Liver (tissue), 9 donors: ENCODE measurements around the gene TMEM140. TPM values are rescaled to one million over a fixed set of nuclear protein-coding genes. Genes with fewer than 3 reads are reported as not detected.

Experiments
- DNase-seq: peaks from one replicate; pipeline ENCODE4 v3.0.0-alpha.2; 2017; ENCODE audit warnings: low spot score
- H3K27ac ChIP-seq, 2 donors: one replicate each; pipeline ENCODE4 v1.7.0; 2013; ENCODE audit warnings: inconsistent platforms in 2 of 2, low read length in 2 of 2, control low read depth in 1 of 2, low read depth in 1 of 2, mild to moderate bottlenecking in 1 of 2
- H3K27me3 ChIP-seq, 4 donors: one replicate each; pipeline versions ENCODE4 v1.6.1 to v1.7.0; 2013; ENCODE audit warnings: low read length in 3 of 4, inconsistent platforms in 1 of 4, mild to moderate bottlenecking in 1 of 4, moderate library complexity in 1 of 4; ENCODE audit not compliant: control insufficient read depth in 4 of 4, insufficient read depth in 4 of 4
- H3K36me3 ChIP-seq, 4 donors: one replicate each; pipeline versions ENCODE4 v1.6.1 to v1.7.0; 2013; ENCODE audit warnings: low read length in 3 of 4, mild to moderate bottlenecking in 3 of 4, low read depth in 1 of 4, moderate library complexity in 1 of 4; ENCODE audit not compliant: control insufficient read depth in 4 of 4, insufficient read depth in 3 of 4
- H3K4me1 ChIP-seq, 4 donors: one replicate each; pipeline versions ENCODE4 v1.6.1 to v1.7.0; 2013; ENCODE audit warnings: low read length in 3 of 4, mild to moderate bottlenecking in 3 of 4, moderate library complexity in 1 of 4; ENCODE audit not compliant: control insufficient read depth in 4 of 4, insufficient read depth in 4 of 4
- H3K4me3 ChIP-seq, 3 donors: one replicate each; pipeline versions ENCODE4 v1.6.1 to v1.7.0; 2013; ENCODE audit warnings: low read length in 3 of 3, control low read depth in 1 of 3, low read depth in 1 of 3, mild to moderate bottlenecking in 1 of 3
- H3K9ac ChIP-seq, 2 donors: one replicate each; pipeline ENCODE4 v1.7.0; 2013; ENCODE audit warnings: low read length in 2 of 2, mild to moderate bottlenecking in 2 of 2, moderate library complexity in 2 of 2, control low read depth in 1 of 2, low read depth in 1 of 2
- H3K9me3 ChIP-seq, 4 donors: one replicate each; pipeline versions ENCODE4 v1.6.1 to v1.7.0; 2013; ENCODE audit warnings: low read length in 3 of 4; ENCODE audit not compliant: control insufficient read depth in 4 of 4
- EGR1 ChIP-seq, 2 donors: IDR thresholded peaks; 2 replicates each; pipeline ENCODE4 v1.6.1; 2016 to 2018; ENCODE audit warnings: antibody characterized with exemption in 2 of 2, low read depth in 2 of 2
- FOXA2 ChIP-seq: IDR thresholded peaks from 2 replicates; pipeline ENCODE4 v1.6.1; 2016; ENCODE audit warnings: antibody characterized with exemption
- GABPA ChIP-seq, 2 donors: IDR thresholded peaks in 1 of 2; conservative IDR thresholded peaks in 1 of 2; 2 replicates each; pipeline ENCODE4 v1.6.1; 2016; ENCODE audit warnings: antibody characterized with exemption in 2 of 2, mild to moderate bottlenecking in 1 of 2, moderate library complexity in 1 of 2
- HNF4A ChIP-seq, 2 donors: conservative IDR thresholded peaks; 2 replicates each; pipeline ENCODE4 v1.6.1; 2016; ENCODE audit warnings: antibody characterized with exemption in 2 of 2, mild to moderate bottlenecking in 2 of 2
- HNF4G ChIP-seq: IDR thresholded peaks from 2 replicates; pipeline ENCODE4 v1.6.1; 2016; ENCODE audit warnings: antibody characterized with exemption
- NR2F2 ChIP-seq: IDR thresholded peaks from 2 replicates; pipeline ENCODE4 v1.6.1; 2016; ENCODE audit warnings: antibody characterized with exemption
- RAD21 ChIP-seq, 2 donors: IDR thresholded peaks; 2 replicates each; pipeline ENCODE4 v1.6.1; 2016; ENCODE audit warnings: antibody characterized with exemption in 2 of 2, mild to moderate bottlenecking in 2 of 2
- RXRA ChIP-seq, 2 donors: IDR thresholded peaks; 2 replicates each; pipeline ENCODE4 v1.6.1; 2017 to 2018; ENCODE audit warnings: antibody characterized with exemption in 2 of 2, mild to moderate bottlenecking in 1 of 2
- SP1 ChIP-seq: IDR thresholded peaks from 2 replicates; pipeline ENCODE4 v1.6.1; 2018; ENCODE audit warnings: antibody characterized with exemption, mild to moderate bottlenecking
- TAF1 ChIP-seq: conservative IDR thresholded peaks from 2 replicates; pipeline ENCODE4 v1.6.1; 2016; ENCODE audit warnings: antibody characterized with exemption, mild to moderate bottlenecking
- YY1 ChIP-seq: IDR thresholded peaks from 2 replicates; pipeline ENCODE4 v1.6.1; 2016; ENCODE audit warnings: antibody characterized with exemption, mild to moderate bottlenecking
- WGBS: extraction: QIAGEN DNeasy Blood & Tissue Kit; methylation state at CpG from one replicate; pipeline ENCODE4 v1.1.7; 2013; 5-methylcytosine and 5-hydroxymethylcytosine counted together
- polyA plus RNA-seq, 2 donors: library from polyadenylated mRNA; stranded (reverse) in 1 of 2; unstranded in 1 of 2; fragments of 200-250 nt in 1 of 2; fragments of >200 nt in 1 of 2; fragmentation: Nextera tagmentation in 1 of 2; extraction: Ambion mirVana in 1 of 2; gene quantifications; one replicate each; pipeline versions ENCODE4 v1.2.1 to v1.2.3, GENCODE V29; 2013 to 2015
- total RNA-seq, 2 donors: library from RNA; depleted of rRNA; stranded (reverse); fragments of >200 nt; gene quantifications; one replicate each; pipeline ENCODE4 v1.2.3, GENCODE V29; 2014
- TF ChIP-seq, protein P1 (sequence below): IDR thresholded peaks from 2 replicates; pipeline ENCODE4 v1.6.1; 2016; ENCODE audit warnings: antibody characterized with exemption
- TF ChIP-seq, protein P2 (sequence below): IDR thresholded peaks from 2 replicates; pipeline ENCODE4 v1.6.1; 2016; ENCODE audit warnings: antibody characterized with exemption
- TF ChIP-seq, protein P3 (sequence below): IDR thresholded peaks from 2 replicates; pipeline ENCODE4 v1.6.1; 2016; ENCODE audit warnings: antibody characterized with exemption
- TF ChIP-seq, protein P4 (sequence below): fragments of 150-350 bp; IDR thresholded peaks from 2 replicates; pipeline ENCODE4 v1.5.1; 2017; ENCODE audit warnings: improper control_type of control experiment, low read depth, low read length; ENCODE audit not compliant: missing input control
- donor health status: healthy.
- donor health status: healthy.
- donor health status: healthy.
- donor health status: healthy.
- donor health status: healthy.

TMEM140 gene
- total and polyA plus RNA-seq, 4 donors, result 22.3 to 34.3 (median 25.9) TPM

DNA sequence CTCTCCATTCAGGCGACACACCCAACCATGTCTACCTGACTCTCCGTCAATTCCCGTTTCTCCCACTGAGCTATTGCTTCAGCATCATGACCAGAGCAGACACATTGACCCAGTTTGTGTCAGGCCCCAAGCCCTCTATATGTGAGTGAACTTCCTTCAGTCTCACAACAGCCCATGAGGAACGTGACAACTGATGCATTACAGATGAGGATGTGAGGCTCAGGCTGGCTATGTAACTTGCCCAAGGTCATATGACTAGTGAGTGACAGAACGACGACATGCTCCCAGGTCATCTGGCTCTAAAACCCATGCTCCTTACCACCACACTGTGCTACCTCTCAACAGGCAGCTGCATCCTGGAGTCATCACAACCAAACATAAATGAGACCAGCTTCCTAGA is 3.7 kb downstream of the TMEM140 start:
- Histone ChIP-seq H3K9me3 (no peaks in the 10 kb centered on the region), H3K9ac (no peak overlapping the region), H3K36me3 (peaks cover 2 to 9% (median 5%) of the 10 kb centered on the region in 4 donors), H3K4me3 (peak overlapping the region in 1 of 3 donors; percentile 9), H3K27ac (peak overlapping the region; percentile 94 to 100), H3K27me3 (no peaks in the 10 kb centered on the region), H3K4me1 (peaks cover 4 to 32% (median 14%) of the 10 kb centered on the region in 4 donors)
- no peak for DNase-seq
- TF ChIP-seq HNF4A (conservative IDR thresholded peaks at IDR 0.05) (no peak), TAF1 (no peak), HNF4G (no peak), EGR1 (IDR thresholded peaks at IDR 0.05; ENCODE audit: low read depth in 2 of 2) (no peak), GABPA (IDR thresholded peaks at IDR 0.05 in 1 of 2, conservative IDR thresholded peaks at IDR 0.05 in 1 of 2) (no peak)
- TF ChIP-seq, protein P1, sequence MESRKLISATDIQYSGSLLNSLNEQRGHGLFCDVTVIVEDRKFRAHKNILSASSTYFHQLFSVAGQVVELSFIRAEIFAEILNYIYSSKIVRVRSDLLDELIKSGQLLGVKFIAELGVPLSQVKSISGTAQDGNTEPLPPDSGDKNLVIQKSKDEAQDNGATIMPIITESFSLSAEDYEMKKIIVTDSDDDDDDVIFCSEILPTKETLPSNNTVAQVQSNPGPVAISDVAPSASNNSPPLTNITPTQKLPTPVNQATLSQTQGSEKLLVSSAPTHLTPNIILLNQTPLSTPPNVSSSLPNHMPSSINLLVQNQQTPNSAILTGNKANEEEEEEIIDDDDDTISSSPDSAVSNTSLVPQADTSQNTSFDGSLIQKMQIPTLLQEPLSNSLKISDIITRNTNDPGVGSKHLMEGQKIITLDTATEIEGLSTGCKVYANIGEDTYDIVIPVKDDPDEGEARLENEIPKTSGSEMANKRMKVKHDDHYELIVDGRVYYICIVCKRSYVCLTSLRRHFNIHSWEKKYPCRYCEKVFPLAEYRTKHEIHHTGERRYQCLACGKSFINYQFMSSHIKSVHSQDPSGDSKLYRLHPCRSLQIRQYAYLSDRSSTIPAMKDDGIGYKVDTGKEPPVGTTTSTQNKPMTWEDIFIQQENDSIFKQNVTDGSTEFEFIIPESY, result no peak
- TF ChIP-seq, protein P2, sequence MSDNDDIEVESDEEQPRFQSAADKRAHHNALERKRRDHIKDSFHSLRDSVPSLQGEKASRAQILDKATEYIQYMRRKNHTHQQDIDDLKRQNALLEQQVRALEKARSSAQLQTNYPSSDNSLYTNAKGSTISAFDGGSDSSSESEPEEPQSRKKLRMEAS, result no peak
- 53% methylated on average over 6 of the region's 6 CpGs for WGBS

DNA sequence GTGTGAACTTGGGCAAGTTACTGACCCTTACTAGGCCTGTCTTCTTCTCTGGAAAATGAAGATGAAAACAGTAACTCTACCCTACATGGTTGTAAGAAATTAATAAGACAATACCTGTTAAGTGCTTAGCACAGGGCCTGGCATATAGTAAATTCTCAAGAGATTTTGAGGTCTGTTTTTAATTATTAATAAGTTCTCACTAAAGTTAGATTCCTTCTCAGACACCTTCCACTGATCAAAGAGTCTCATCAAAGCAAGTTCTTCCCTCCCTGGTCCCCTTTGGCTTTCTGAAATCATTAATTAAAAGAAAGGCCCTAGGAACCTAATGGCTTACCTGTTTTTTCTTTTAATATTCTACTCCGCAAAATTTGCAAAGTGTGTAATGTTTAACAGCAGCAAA is 4.6 kb downstream of the TMEM140 start:
- H3K4me1 ChIP-seq, result peaks cover 7 to 31% (median 11%) of the 10 kb centered on the region in 4 donors
- peaks cover 2 to 13% (median 6%) of the 10 kb centered on the region in 4 donors for H3K36me3 ChIP-seq
- peak overlapping the region in 1 of 2 donors; percentile 33 for H3K27ac ChIP-seq
- WGBS, result 53% methylated on average over 1 of the region's 1 CpG
- no peak overlapping the region for H3K9ac ChIP-seq
- H3K27me3 ChIP-seq, result no peaks in the 10 kb centered on the region
- no peak for TF ChIP-seq EGR1 (IDR thresholded peaks at IDR 0.05; ENCODE audit: low read depth in 2 of 2)
- no peak for TF ChIP-seq NR2F2
- TF ChIP-seq, protein P1, result no peak
- no peak for TF ChIP-seq FOXA2
- TF ChIP-seq, protein P3, sequence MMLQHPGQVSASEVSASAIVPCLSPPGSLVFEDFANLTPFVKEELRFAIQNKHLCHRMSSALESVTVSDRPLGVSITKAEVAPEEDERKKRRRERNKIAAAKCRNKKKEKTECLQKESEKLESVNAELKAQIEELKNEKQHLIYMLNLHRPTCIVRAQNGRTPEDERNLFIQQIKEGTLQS, result no peak
- TF ChIP-seq SP1, result no peak
- TF ChIP-seq RAD21 (IDR thresholded peaks at IDR 0.05), result no peak
- TF ChIP-seq RXRA (IDR thresholded peaks at IDR 0.05), result no peak
- no peak for TF ChIP-seq YY1
- TF ChIP-seq, protein P2, result no peak
- TF ChIP-seq HNF4G, result no peak
- no peak for TF ChIP-seq TAF1
- TF ChIP-seq, protein P4, sequence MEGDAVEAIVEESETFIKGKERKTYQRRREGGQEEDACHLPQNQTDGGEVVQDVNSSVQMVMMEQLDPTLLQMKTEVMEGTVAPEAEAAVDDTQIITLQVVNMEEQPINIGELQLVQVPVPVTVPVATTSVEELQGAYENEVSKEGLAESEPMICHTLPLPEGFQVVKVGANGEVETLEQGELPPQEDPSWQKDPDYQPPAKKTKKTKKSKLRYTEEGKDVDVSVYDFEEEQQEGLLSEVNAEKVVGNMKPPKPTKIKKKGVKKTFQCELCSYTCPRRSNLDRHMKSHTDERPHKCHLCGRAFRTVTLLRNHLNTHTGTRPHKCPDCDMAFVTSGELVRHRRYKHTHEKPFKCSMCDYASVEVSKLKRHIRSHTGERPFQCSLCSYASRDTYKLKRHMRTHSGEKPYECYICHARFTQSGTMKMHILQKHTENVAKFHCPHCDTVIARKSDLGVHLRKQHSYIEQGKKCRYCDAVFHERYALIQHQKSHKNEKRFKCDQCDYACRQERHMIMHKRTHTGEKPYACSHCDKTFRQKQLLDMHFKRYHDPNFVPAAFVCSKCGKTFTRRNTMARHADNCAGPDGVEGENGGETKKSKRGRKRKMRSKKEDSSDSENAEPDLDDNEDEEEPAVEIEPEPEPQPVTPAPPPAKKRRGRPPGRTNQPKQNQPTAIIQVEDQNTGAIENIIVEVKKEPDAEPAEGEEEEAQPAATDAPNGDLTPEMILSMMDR, result no peak
- TF ChIP-seq HNF4A (conservative IDR thresholded peaks at IDR 0.05), result no peak
- H3K9me3 ChIP-seq, result no peaks in the 10 kb centered on the region
- DNase-seq, result no peak
- no peak overlapping the region for H3K4me3 ChIP-seq
